DOHH2 (cell line): Measurements from ENCODE around the gene VWA7.
"Not testable (repeated sequence)": the region's sequence is repeated elsewhere in the genome, so short reads cannot be mapped to it uniquely, and the experiment has no call there.

Experiments used
- H3F3A ChIP-seq: fragments of 200-600 bp; sonication (generic), shearing (Covaris generic); 2 replicates; pipeline ENCODE4 v1.6.0; 2016; ENCODE audit warnings: antibody characterized with exemption, mild to moderate bottlenecking; ENCODE audit not compliant: control insufficient read depth, insufficient read depth
- H3K27ac ChIP-seq: fragments of 200-600 bp; sonication (generic); 2 replicates; pipeline ENCODE4 v1.5.1; 2014; ENCODE audit warnings: low read depth, mild to moderate bottlenecking, low read length, moderate library complexity
- H3K27me3 ChIP-seq: fragments of 200-600 bp; sonication (generic); 2 replicates; pipeline ENCODE4 v1.6.1; 2014; ENCODE audit warnings: mild to moderate bottlenecking, low read length, mixed read lengths; ENCODE audit not compliant: control insufficient read depth
- H3K36me3 ChIP-seq: fragments of 200-600 bp; sonication (generic); 2 replicates; pipeline ENCODE4 v1.6.1; 2014; ENCODE audit warnings: mild to moderate bottlenecking, low read length, moderate library complexity, mixed read lengths; ENCODE audit not compliant: control insufficient read depth
- H3K4me1 ChIP-seq: fragments of 200-600 bp; sonication (generic); 2 replicates; pipeline ENCODE4 v1.6.1; 2014; ENCODE audit warnings: mild to moderate bottlenecking, low read length, mixed read lengths; ENCODE audit not compliant: control insufficient read depth
- H3K4me2 ChIP-seq: fragments of 200-600 bp; sonication (generic); 2 replicates; pipeline ENCODE4 v1.6.0; 2014; ENCODE audit warnings: mild to moderate bottlenecking, low read length, moderate library complexity
- H3K4me3 ChIP-seq: fragments of 200-600 bp; sonication (generic); 2 replicates; pipeline ENCODE4 v1.5.1; 2014; ENCODE audit warnings: mild to moderate bottlenecking, low read length, mixed read lengths
- H3K79me2 ChIP-seq: fragments of 200-600 bp; sonication (generic); 2 replicates; pipeline ENCODE4 v1.6.1; 2014; ENCODE audit warnings: mild to moderate bottlenecking, low read length, mixed read lengths; ENCODE audit not compliant: control insufficient read depth
- H3K9me2 ChIP-seq: fragments of 200-600 bp; sonication (generic); replicated peaks from 2 replicates; pipeline ENCODE4 v1.6.1; 2014; ENCODE audit warnings: mild to moderate bottlenecking, low read length, mixed read lengths; ENCODE audit not compliant: control insufficient read depth
- H3K9me3 ChIP-seq: fragments of 200-600 bp; sonication (generic); 2 replicates; pipeline ENCODE4 v1.6.1; 2014; ENCODE audit warnings: antibody characterized with exemption, low read length, mixed read lengths; ENCODE audit not compliant: control insufficient read depth, insufficient read depth
- H4K20me1 ChIP-seq: fragments of 200-600 bp; sonication (generic); 2 replicates; pipeline ENCODE4 v1.6.0; 2014; ENCODE audit warnings: low read depth, mild to moderate bottlenecking, antibody characterized with exemption, low read length, moderate library complexity; ENCODE audit not compliant: control insufficient read depth, insufficient read depth
- CTCF ChIP-seq: fragments of 200-600 bp; sonication (generic); IDR thresholded peaks from one replicate; pipeline ENCODE4 v1.5.1; 2014; ENCODE audit warnings: antibody characterized with exemption, mild to moderate bottlenecking, low read depth, low read length; ENCODE audit not compliant: poor library complexity, severe bottlenecking
- EZH2phosphoT487 ChIP-seq: fragments of 200-600 bp; sonication (generic); IDR thresholded peaks from 2 replicates; pipeline ENCODE4 v1.6.1; 2017; ENCODE audit warnings: borderline replicate concordance, mild to moderate bottlenecking, antibody characterized with exemption, low read length, moderate library complexity, mixed read lengths

The VWA7 gene

GRCh38 chr6:31822036-31822821 is 45.1 kb upstream of the VWA7 start:
- peak overlapping the region; percentile 43 for H3K27ac ChIP-seq
- H3K79me2 ChIP-seq = peaks cover 7% of the 10 kb centered on the region; the same call in 1 of the 2 replicates
- H3F3A ChIP-seq = peaks cover 38% of the 10 kb centered on the region
- H3K9me3 ChIP-seq = no peaks in the 10 kb centered on the region
- H3K27me3 ChIP-seq = no peaks in the 10 kb centered on the region
- H3K4me1 ChIP-seq = peaks cover 63% of the 10 kb centered on the region
- TF ChIP-seq CTCF (no peak), EZH2phosphoT487 (no peak)
- no peaks in the 10 kb centered on the region for H3K9me2 ChIP-seq
- H3K36me3 ChIP-seq = no peaks in the 10 kb centered on the region
- peak overlapping the region; percentile 83 for H3K4me2 ChIP-seq
- H3K4me3 ChIP-seq = peak overlapping the region; percentile 92
- no peaks in the 10 kb centered on the region for H4K20me1 ChIP-seq

- no peak for TF ChIP-seq CTCF
- TF ChIP-seq EZH2phosphoT487 = no peak
- Histone ChIP-seq H3K27ac (peak overlapping the region; percentile 43), H3K27me3 (no peaks in the 10 kb centered on the region), H3K36me3 (no peaks in the 10 kb centered on the region), H3K9me3 (no peaks in the 10 kb centered on the region), H3K9me2 (no peaks in the 10 kb centered on the region), H3F3A (peaks cover 35% of the 10 kb centered on the region), H3K4me1 (peaks cover 56% of the 10 kb centered on the region), H3K4me2 (peak overlapping the region; percentile 83), H3K4me3 (peak overlapping the region; percentile 92), H3K79me2 (peaks cover under 1% of the 10 kb centered on the region; the same call in 1 of the 2 replicates), H4K20me1 (no peaks in the 10 kb centered on the region)
These were observed 44.3 kb upstream of the VWA7 start for GRCh38 chr6:31821301-31822035.

- H3K27ac ChIP-seq, H3K9me3 ChIP-seq: not testable (repeated sequence)
- peaks cover 46% of the 10 kb centered on the region for H3K4me1 ChIP-seq
These were observed 43.3 kb upstream of the VWA7 start for GRCh38 chr6:31820399-31820798.

GRCh38 chr6:31819871-31820299 is 42.8 kb upstream of the VWA7 start:
- no peaks in the 10 kb centered on the region for H3K36me3 ChIP-seq
- H3K4me2 ChIP-seq = no peak overlapping the region
- peaks cover 47% of the 10 kb centered on the region for H3K4me1 ChIP-seq

More at GRCh38 chr6:31820399-31820798, 43.3 kb upstream of the VWA7 start:
- H3K79me2 ChIP-seq, H3K36me3 ChIP-seq, H4K20me1 ChIP-seq, H3K9me2 ChIP-seq, H3K4me2 ChIP-seq, H3K27me3 ChIP-seq, H3K4me3 ChIP-seq: not testable (repeated sequence)
- peaks cover 29% of the 10 kb centered on the region for H3F3A ChIP-seq

More at GRCh38 chr6:31819871-31820299, 42.8 kb upstream of the VWA7 start:
- H3F3A ChIP-seq = peaks cover 29% of the 10 kb centered on the region
- no peaks in the 10 kb centered on the region for H3K9me3 ChIP-seq
- peaks cover under 1% of the 10 kb centered on the region; the same call in 1 of the 2 replicates for H3K27me3 ChIP-seq
- no peak overlapping the region for H3K4me3 ChIP-seq
- H3K9me2 ChIP-seq = no peaks in the 10 kb centered on the region
- no peaks in the 10 kb centered on the region for H4K20me1 ChIP-seq
- TF ChIP-seq EZH2phosphoT487 (no peak), CTCF (no peak)
- H3K79me2 ChIP-seq = no peaks in the 10 kb centered on the region
- H3K27ac ChIP-seq = no peak overlapping the region
